Astrocyte (in vitro differentiated cells and primary cell): ENCODE results near the gene HSD3B7. TPM values are rescaled to one million over a fixed set of nuclear protein-coding genes. Genes with fewer than 3 reads are reported as not detected.
A peak's percentile ranks its signal among the peaks of the same experiment; 100 is the strongest.

Experiments used
- DNase-seq: peaks from one replicate; pipeline ENCODE4 v3.0.0-alpha.2; 2010; ENCODE audit warnings: low read depth
- FAIRE-seq: peaks from 2 replicates; lab custom pipeline; 2011; peaks lifted over from hg19 to GRCh38; lab: Jason Lieb, UNC
- H2AFZ ChIP-seq: 2 replicates; pipeline ENCODE4 v1.6.0; 2012; ENCODE audit warnings: low read depth, low read length, inconsistent platforms
- H3K27ac ChIP-seq: 2 replicates; pipeline ENCODE4 v1.5.1; 2011; ENCODE audit warnings: low read depth, low read length, inconsistent platforms
- H3K27me3 ChIP-seq: 2 replicates; pipeline ENCODE4 v1.6.0; 2011; ENCODE audit warnings: low read length, inconsistent platforms; ENCODE audit not compliant: insufficient read depth
- H3K36me3 ChIP-seq: 2 replicates; pipeline ENCODE4 v1.5.1; 2011; ENCODE audit warnings: low read length, inconsistent platforms; ENCODE audit not compliant: insufficient read depth
- H3K4me1 ChIP-seq: 2 replicates; pipeline ENCODE4 v1.5.1; 2011; ENCODE audit warnings: low read length, inconsistent platforms; ENCODE audit not compliant: insufficient read depth
- H3K4me2 ChIP-seq: 2 replicates; pipeline ENCODE4 v1.6.0; 2012; ENCODE audit warnings: low read length, inconsistent platforms
- H3K4me3 ChIP-seq: 2 replicates; pipeline ENCODE4 v1.5.1; 2011; ENCODE audit warnings: low read depth, mild to moderate bottlenecking, low read length, inconsistent platforms; ENCODE audit not compliant: insufficient read depth
- H3K79me2 ChIP-seq: 2 replicates; pipeline ENCODE4 v1.6.0; 2012; ENCODE audit warnings: mild to moderate bottlenecking, low read length, inconsistent platforms; ENCODE audit not compliant: insufficient read depth
- H3K9ac ChIP-seq: 2 replicates; pipeline ENCODE4 v1.6.0; 2012; ENCODE audit warnings: mild to moderate bottlenecking, low read length, inconsistent platforms
- H3K9me3 ChIP-seq: 2 replicates; pipeline ENCODE4 v1.5.1; 2012; ENCODE audit warnings: low read depth, mild to moderate bottlenecking, low read length, inconsistent platforms; ENCODE audit not compliant: insufficient read depth
- H4K20me1 ChIP-seq: 2 replicates; pipeline ENCODE4 v1.6.0; 2012; ENCODE audit warnings: low read length, inconsistent platforms; ENCODE audit not compliant: insufficient read depth
- H3K27ac Mint-ChIP-seq: one replicate; pipeline ENCODE4 v1.8.0; 2021; ENCODE audit warnings: mild to moderate bottlenecking, mixed read lengths; ENCODE audit not compliant: unreplicated experiment
- H3K27me3 Mint-ChIP-seq: one replicate; pipeline ENCODE4 v1.8.0; 2021; ENCODE audit warnings: low read depth, mixed read lengths; ENCODE audit not compliant: unreplicated experiment
- H3K36me3 Mint-ChIP-seq: one replicate; pipeline ENCODE4 v1.8.0; 2021; ENCODE audit warnings: low read depth, mixed read lengths; ENCODE audit not compliant: unreplicated experiment
- H3K4me1 Mint-ChIP-seq: one replicate; pipeline ENCODE4 v1.8.0; 2021; ENCODE audit warnings: low read depth, mixed read lengths; ENCODE audit not compliant: unreplicated experiment
- H3K4me3 Mint-ChIP-seq: one replicate; pipeline ENCODE4 v1.8.0; 2021; ENCODE audit warnings: mild to moderate bottlenecking, moderate library complexity, mixed read lengths; ENCODE audit not compliant: unreplicated experiment
- H3K9me3 Mint-ChIP-seq: one replicate; pipeline ENCODE4 v1.8.0; 2021; ENCODE audit warnings: mild to moderate bottlenecking, mixed read lengths; ENCODE audit not compliant: unreplicated experiment
- CTCF ChIP-seq: IDR thresholded peaks from 2 replicates; pipeline ENCODE4 v1.5.1; 2011; ENCODE audit warnings: low read depth, mild to moderate bottlenecking, inconsistent platforms, low read length, moderate library complexity; ENCODE audit not compliant: insufficient read depth
- EZH2 ChIP-seq: IDR thresholded peaks from 2 replicates; pipeline ENCODE4 v1.6.1; 2012; ENCODE audit warnings: mild to moderate bottlenecking, low read length, inconsistent platforms; ENCODE audit not compliant: insufficient read depth
- total RNA-seq: library from RNA; stranded (reverse); gene quantifications from 2 replicates; pipeline ENCODE4 v1.2.1, GENCODE V29; 2021

The HSD3B7 gene
- total RNA-seq, 1 donor from 2014 or later = 8.3 TPM

- Histone ChIP-seq H3K4me2 (no peak overlapping the region), H3K4me3 (no peak overlapping the region), H3K4me1 (peaks cover 7% of the 10 kb centered on the region), H3K27me3 (no peaks in the 10 kb centered on the region), H2AFZ (no peak overlapping the region), H3K79me2 (peaks cover 17% of the 10 kb centered on the region), H3K27ac (no peak overlapping the region), H3K36me3 (peaks cover 21% of the 10 kb centered on the region), H3K9ac (no peak overlapping the region), H3K9me3 (no peaks in the 10 kb centered on the region), H4K20me1 (peaks cover 35% of the 10 kb centered on the region)
- H3K4me3 Mint-ChIP-seq = no peak overlapping the region
- H3K9me3 Mint-ChIP-seq = no peaks in the 10 kb centered on the region
- peaks cover 17% of the 10 kb centered on the region for H3K4me1 Mint-ChIP-seq
- no peaks in the 10 kb centered on the region for H3K27me3 Mint-ChIP-seq
- DNase-seq = no peak
- peak overlapping the region; percentile 90 for H3K27ac Mint-ChIP-seq
- TF ChIP-seq EZH2 (no peak), CTCF (peak; percentile 69)
- no peak for FAIRE-seq
- peaks cover 15% of the 10 kb centered on the region for H3K36me3 Mint-ChIP-seq
These were observed 43.2 kb upstream of the HSD3B7 start for GRCh38 chr16:30941600-30942425.

GRCh38 chr16:30942426-30942806, 42.6 kb upstream of the HSD3B7 start:
- Histone ChIP-seq H2AFZ (no peak overlapping the region), H3K79me2 (peaks cover 11% of the 10 kb centered on the region), H3K4me3 (no peak overlapping the region), H3K9ac (no peak overlapping the region), H3K9me3 (no peaks in the 10 kb centered on the region), H3K4me2 (no peak overlapping the region), H3K36me3 (peaks cover 21% of the 10 kb centered on the region), H3K27ac (no peak overlapping the region), H4K20me1 (peaks cover 29% of the 10 kb centered on the region), H3K27me3 (no peaks in the 10 kb centered on the region), H3K4me1 (peaks cover 7% of the 10 kb centered on the region)
- TF ChIP-seq CTCF = no peak
- TF ChIP-seq EZH2 = no peak
- H3K9me3 Mint-ChIP-seq = no peaks in the 10 kb centered on the region
- H3K27ac Mint-ChIP-seq = peak overlapping the region; percentile 58
- no peak for FAIRE-seq
- DNase-seq = no peak
- H3K27me3 Mint-ChIP-seq = no peaks in the 10 kb centered on the region
- H3K4me3 Mint-ChIP-seq = no peak overlapping the region
- peaks cover 9% of the 10 kb centered on the region for H3K36me3 Mint-ChIP-seq
- peaks cover 17% of the 10 kb centered on the region for H3K4me1 Mint-ChIP-seq

- peaks cover 6% of the 10 kb centered on the region for H3K36me3 Mint-ChIP-seq
These were observed 40.7 kb upstream of the HSD3B7 start for GRCh38 chr16:30944352-30944751.

More at GRCh38 chr16:30944352-30944751, 40.7 kb upstream of the HSD3B7 start:
- Histone ChIP-seq H3K4me2 (no peak overlapping the region), H3K36me3 (peaks cover 21% of the 10 kb centered on the region), H3K27ac (no peak overlapping the region), H3K9me3 (no peaks in the 10 kb centered on the region), H2AFZ (no peak overlapping the region), H3K27me3 (no peaks in the 10 kb centered on the region), H3K4me1 (peaks cover 7% of the 10 kb centered on the region), H3K4me3 (no peak overlapping the region), H4K20me1 (peaks cover 20% of the 10 kb centered on the region), H3K79me2 (peaks cover 9% of the 10 kb centered on the region), H3K9ac (no peak overlapping the region)
- H3K4me1 Mint-ChIP-seq = peaks cover 15% of the 10 kb centered on the region
- no peak overlapping the region for H3K4me3 Mint-ChIP-seq
- no peaks in the 10 kb centered on the region for H3K27me3 Mint-ChIP-seq
- no peak for TF ChIP-seq CTCF
- TF ChIP-seq EZH2 = no peak
- no peak for FAIRE-seq
- no peak for DNase-seq
- no peaks in the 10 kb centered on the region for H3K9me3 Mint-ChIP-seq
- no peak overlapping the region for H3K27ac Mint-ChIP-seq
